Thoracic aorta (tissue), 2 donors: ENCODE measurements around the gene ZHX3. TPM values are rescaled to one million over a fixed set of nuclear protein-coding genes. Genes with fewer than 3 reads are reported as not detected.

Source experiments
- ATAC-seq: fragments of 150-250 bp; one replicate; pipeline ENCODE4 v1.8.0; 2017; ENCODE audit warnings: low read depth; ENCODE audit not compliant: insufficient number of reproducible peaks, low FRiP score
- DNase-seq: peaks from one replicate; pipeline ENCODE4 v3.0.0-alpha.2; 2020; ENCODE audit warnings: low spot score
- H3K27ac ChIP-seq, 2 donors: fragments of 200-600 bp; sonication (generic); 1 replicate in 1 of 2; 2 replicates in 1 of 2; pipeline ENCODE4 v1.5.1; 2016; ENCODE audit warnings: mild to moderate bottlenecking in 2 of 2, moderate library complexity in 2 of 2
- H3K27me3 ChIP-seq: fragments of 200-600 bp; sonication (generic); replicated peaks from 2 replicates; pipeline ENCODE4 v1.6.0; 2016; ENCODE audit warnings: mild to moderate bottlenecking; ENCODE audit not compliant: insufficient read depth
- H3K36me3 ChIP-seq: fragments of 200-600 bp; sonication (generic); one replicate; pipeline ENCODE4 v1.5.1; 2016
- H3K4me1 ChIP-seq, 2 donors: fragments of 200-600 bp; sonication (generic); 1 replicate in 1 of 2; 2 replicates in 1 of 2; pipeline versions ENCODE4 v1.5.1 to v1.6.0; 2016; ENCODE audit warnings: low read depth in 2 of 2, mild to moderate bottlenecking in 1 of 2; ENCODE audit not compliant: control insufficient read depth in 1 of 2
- H3K4me3 ChIP-seq: fragments of 200-600 bp; sonication (generic); 2 replicates; pipeline ENCODE4 v1.5.1; 2016; ENCODE audit warnings: mild to moderate bottlenecking
- H3K9me3 ChIP-seq: fragments of 200-600 bp; sonication (generic); 2 replicates; pipeline ENCODE4 v1.5.1; 2016
- CTCF ChIP-seq: fragments of 200-600 bp; sonication (generic); IDR thresholded peaks from one replicate; pipeline ENCODE4 v1.5.1; 2019; ENCODE audit warnings: antibody characterized with exemption
- total RNA-seq, 2 donors: library from RNA; depleted of rRNA; stranded (reverse); fragments of >200 nt; gene quantifications; one replicate each; pipeline versions ENCODE4 v1.1.0 to v1.2.3, GENCODE V29; 2016

ZHX3 gene
- total RNA-seq, 2 donors from 2014 or later = 60.8 to 74.9 TPM

- no peak for TF ChIP-seq CTCF
- Histone ChIP-seq H3K9me3 (no peaks in the 10 kb centered on the region), H3K4me3 (no peak overlapping the region), H3K36me3 (no peaks in the 10 kb centered on the region), H3K27ac (no peak overlapping the region), H3K27me3 (no peaks in the 10 kb centered on the region), H3K4me1 (peaks cover 21 to 52% of the 10 kb centered on the region in 2 donors)
- DNase-seq (no peak), ATAC-seq (no peak)
Observed at GRCh38 chr20:41273445-41273844, 44.1 kb downstream of the ZHX3 start.

- Histone ChIP-seq H3K4me1 (peaks cover 21 to 52% of the 10 kb centered on the region in 2 donors), H3K36me3 (no peaks in the 10 kb centered on the region), H3K9me3 (no peaks in the 10 kb centered on the region), H3K4me3 (no peak overlapping the region), H3K27ac (no peak overlapping the region), H3K27me3 (no peaks in the 10 kb centered on the region)
- DNase-seq (no peak), ATAC-seq (no peak)
- TF ChIP-seq CTCF = no peak
Observed at GRCh38 chr20:41272339-41272738, 45.2 kb downstream of the ZHX3 start.

- ATAC-seq (no peak), DNase-seq (no peak)
- Histone ChIP-seq H3K9me3 (no peaks in the 10 kb centered on the region), H3K36me3 (no peaks in the 10 kb centered on the region), H3K27me3 (no peaks in the 10 kb centered on the region), H3K4me3 (no peak overlapping the region), H3K27ac (peak overlapping the region in 1 of 2 donors; percentile 30), H3K4me1 (peaks cover 6 to 22% of the 10 kb centered on the region in 2 donors)
- TF ChIP-seq CTCF = no peak
Observed at GRCh38 chr20:41268917-41269652, 48.4 kb downstream of the ZHX3 start.

- H3K9me3 ChIP-seq = no peaks in the 10 kb centered on the region
- H3K27ac ChIP-seq = no peak overlapping the region
- no peak for ATAC-seq
- no peaks in the 10 kb centered on the region for H3K27me3 ChIP-seq
- H3K4me3 ChIP-seq = no peak overlapping the region
- no peak for DNase-seq
- peaks cover 6 to 19% of the 10 kb centered on the region in 2 donors for H3K4me1 ChIP-seq
- TF ChIP-seq CTCF = no peak
- H3K36me3 ChIP-seq = no peaks in the 10 kb centered on the region
Observed at GRCh38 chr20:41268402-41268801, 49.1 kb downstream of the ZHX3 start.

GRCh38 chr20:41265938-41266337 is 51.6 kb downstream of the ZHX3 start:
- ATAC-seq = no peak
- no peaks in the 10 kb centered on the region for H3K27me3 ChIP-seq
- no peak overlapping the region for H3K27ac ChIP-seq
- H3K4me1 ChIP-seq = peaks cover 8 to 30% of the 10 kb centered on the region in 2 donors
- H3K4me3 ChIP-seq = no peak overlapping the region
- DNase-seq = no peak
- no peaks in the 10 kb centered on the region for H3K9me3 ChIP-seq
- no peaks in the 10 kb centered on the region for H3K36me3 ChIP-seq
- no peak for TF ChIP-seq CTCF
